PC-3 (cell line): ENCODE data around the gene AP1M1. TPM values are rescaled to one million over a fixed set of nuclear protein-coding genes. Genes with fewer than 3 reads are reported as not detected.

Experiments
- total RNA-seq: library from RNA; depleted of rRNA; stranded (reverse); fragments of >200 nt; gene quantifications from 2 replicates; pipeline ENCODE4 v1.2.3, GENCODE V29; 2014; rRNA removed

The AP1M1 gene
- total RNA-seq, 1 experiment from 2014 or later, result 104 TPM

Other genes starting within 250 kb of the AP1M1 start
- gene OR10H4, start 248.9 kb upstream of the AP1M1 start, total RNA-seq, result not detected in 2 replicates
- 135 and 167 TPM in 2 replicates for gene TPM4, start 121.4 kb upstream of the AP1M1 start, total RNA-seq
- 65.7 and 94.5 TPM in 2 replicates for gene RAB8A, start 86.0 kb upstream of the AP1M1 start, total RNA-seq
- gene HSH2D, start 54.2 kb upstream of the AP1M1 start, total RNA-seq, result 10.9 and 14.5 TPM in 2 replicates
- gene CIB3, start 24.4 kb upstream of the AP1M1 start, total RNA-seq, result 0.58 TPM in 1 of 2 replicates, not detected in the other
- gene FAM32A, start 12.5 kb upstream of the AP1M1 start, total RNA-seq, result 141 and 165 TPM in 2 replicates
- 4.8 and 6.6 TPM in 2 replicates for gene KLF2, start 126.9 kb downstream of the AP1M1 start, total RNA-seq